Measurements from ENCODE around the gene MARCHF2. TPM values are rescaled to one million over a fixed set of nuclear protein-coding genes. Genes with fewer than 3 reads are reported as not detected.

MARCHF2 gene
- total and polyA plus RNA-seq, 2 donors (not counting 3 experiments of a cell fraction or from before 2014, with no cell fraction given): 43.5 to 91.9 TPM

DNA sequence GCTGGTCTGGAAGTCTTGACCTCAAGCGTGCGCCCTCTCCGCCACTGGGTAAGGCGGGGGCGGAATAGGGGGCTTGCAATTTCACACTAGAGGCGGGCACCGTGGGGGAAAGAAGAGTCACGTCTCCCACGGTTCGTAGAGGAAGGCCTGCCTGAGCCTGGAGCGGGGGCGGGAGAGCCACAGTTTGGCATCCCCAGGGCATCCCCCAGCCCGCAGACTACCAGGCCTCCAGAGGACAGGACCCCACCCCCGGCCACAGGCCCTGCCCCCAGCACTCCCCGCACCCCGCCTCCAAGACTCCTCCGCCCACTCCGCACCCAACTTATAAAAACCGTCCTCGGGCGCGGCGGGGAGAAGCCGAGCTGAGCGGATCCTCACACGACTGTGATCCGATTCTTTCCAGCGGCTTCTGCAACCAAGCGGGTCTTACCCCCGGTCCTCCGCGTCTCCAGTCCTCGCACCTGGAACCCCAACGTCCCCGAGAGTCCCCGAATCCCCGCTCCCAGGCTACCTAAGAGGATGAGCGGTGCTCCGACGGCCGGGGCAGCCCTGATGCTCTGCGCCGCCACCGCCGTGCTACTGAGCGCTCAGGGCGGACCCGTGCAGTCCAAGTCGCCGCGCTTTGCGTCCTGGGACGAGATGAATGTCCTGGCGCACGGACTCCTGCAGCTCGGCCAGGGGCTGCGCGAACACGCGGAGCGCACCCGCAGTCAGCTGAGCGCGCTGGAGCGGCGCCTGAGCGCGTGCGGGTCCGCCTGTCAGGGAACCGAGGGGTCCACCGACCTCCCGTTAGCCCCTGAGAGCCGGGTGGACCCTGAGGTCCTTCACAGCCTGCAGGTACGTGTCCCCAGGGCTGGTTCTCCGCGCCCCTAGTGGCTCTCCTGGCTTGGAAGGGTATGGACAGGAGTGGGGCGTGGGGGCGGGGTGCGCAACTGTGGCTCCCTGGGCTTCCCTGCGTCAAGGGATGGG is 49.0 kb upstream of the MARCHF2 start, which contains the start of gene ANGPTL4:
Gene ANGPTL4 (plus strand): TSS at position 353 of the 969 bp plus-strand sequence. CDS start 167 bp downstream, at position 520.
- no peaks in the 10 kb centered on the region for H3K9me1 ChIP-seq (replicated peaks; ENCODE audit: control insufficient read depth, extremely low read depth, insufficient read depth, low read length)
- ChIA-PET POLR2A (interaction anchor here (1.0 kb wide), 1 partner anchor 9 kb away, joined by 4 read pairs; no protein-coding TSS in a partner anchor), CTCF (interaction anchor here (1.1 to 3.5 kb wide), 8 partner anchors 10 to 150 kb away, joined by 3 to 36 read pairs (median 4); partner anchors contain the start of genes RAB11B and ZNF414)
- BruUV-seq (replicated peaks): TSS peak; percentile 79
- no peaks in the 10 kb centered on the region for H3K9me3 ChIP-seq (replicated peaks; ENCODE audit: control insufficient read depth, insufficient read depth, low read length)
- H4K20me1 ChIP-seq (replicated peaks; ENCODE audit: control insufficient read depth, extremely low read depth, insufficient read depth, low read length): no peaks in the 10 kb centered on the region
- peak within 1 kb of the TSS; percentile 29 for H3K9ac ChIP-seq (replicated peaks; ENCODE audit: extremely low read depth, insufficient read depth, low read length)
- peaks cover 34% of the 10 kb centered on the region for H3K4me1 ChIP-seq (ENCODE audit: control insufficient read depth, extremely low read depth, insufficient read depth, low read length)
- peak within 1 kb of the TSS; percentile 78 for H3K4me2 ChIP-seq (ENCODE audit: insufficient read depth, low read length)
- H3K4me3 ChIP-seq (replicated peaks in 1 of 3; ENCODE audit: insufficient read depth in 1 of 3, low read depth in 1 of 3, low read length in 3 of 3): peak within 1 kb of the TSS; percentile 32 to 51 (median 51)
- intact Hi-C loops (cut with micrococcal nuclease) (loop anchor here (2.0 kb wide), 1 partner anchor 81 kb away; the partner anchor contains the start of gene HNRNPM), dilution Hi-C loops (cut with MboI; ENCODE audit: extremely low pct_ligation_motif_present, low sequenced_read_pairs) (no loop called here)
- no peaks in the 10 kb centered on the region for H3K36me3 ChIP-seq (ENCODE audit: control insufficient read depth in 2 of 2, extremely low read depth in 1 of 2, insufficient read depth in 2 of 2, low read length in 2 of 2)
- H2AFZ ChIP-seq (ENCODE audit: low read depth, low read length): peak within 1 kb of the TSS; percentile 76
- H3K27me3 ChIP-seq (ENCODE audit: control insufficient read depth in 2 of 2, insufficient read depth in 2 of 2, low read length in 2 of 2): no peaks in the 10 kb centered on the region
- FAIRE-seq (peak; percentile 73), DNase-seq (ENCODE audit: low read depth, low spot score) (peak; percentile 68)
- peak within 1 kb of the TSS; percentile 68 for H3K27ac ChIP-seq (ENCODE audit: insufficient read depth, low read depth, low read length)
- TF ChIP-seq POLR2AphosphoS5 (IDR thresholded peaks at IDR 0.05; ENCODE audit: insufficient read depth, low read depth, low read length): peak; percentile 72
- no peak for TF ChIP-seq GATA2 (IDR thresholded peaks at IDR 0.05; ENCODE audit: insufficient read depth, insufficient read length, low read depth, low read length)
- no peak for TF ChIP-seq MYC (IDR thresholded peaks at IDR 0.05; ENCODE audit: low read depth, low read length)
- TF ChIP-seq, protein P1, sequence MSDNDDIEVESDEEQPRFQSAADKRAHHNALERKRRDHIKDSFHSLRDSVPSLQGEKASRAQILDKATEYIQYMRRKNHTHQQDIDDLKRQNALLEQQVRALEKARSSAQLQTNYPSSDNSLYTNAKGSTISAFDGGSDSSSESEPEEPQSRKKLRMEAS (IDR thresholded peaks at IDR 0.05; ENCODE audit: insufficient read depth, insufficient read length): no peak
- TF ChIP-seq, protein P2, sequence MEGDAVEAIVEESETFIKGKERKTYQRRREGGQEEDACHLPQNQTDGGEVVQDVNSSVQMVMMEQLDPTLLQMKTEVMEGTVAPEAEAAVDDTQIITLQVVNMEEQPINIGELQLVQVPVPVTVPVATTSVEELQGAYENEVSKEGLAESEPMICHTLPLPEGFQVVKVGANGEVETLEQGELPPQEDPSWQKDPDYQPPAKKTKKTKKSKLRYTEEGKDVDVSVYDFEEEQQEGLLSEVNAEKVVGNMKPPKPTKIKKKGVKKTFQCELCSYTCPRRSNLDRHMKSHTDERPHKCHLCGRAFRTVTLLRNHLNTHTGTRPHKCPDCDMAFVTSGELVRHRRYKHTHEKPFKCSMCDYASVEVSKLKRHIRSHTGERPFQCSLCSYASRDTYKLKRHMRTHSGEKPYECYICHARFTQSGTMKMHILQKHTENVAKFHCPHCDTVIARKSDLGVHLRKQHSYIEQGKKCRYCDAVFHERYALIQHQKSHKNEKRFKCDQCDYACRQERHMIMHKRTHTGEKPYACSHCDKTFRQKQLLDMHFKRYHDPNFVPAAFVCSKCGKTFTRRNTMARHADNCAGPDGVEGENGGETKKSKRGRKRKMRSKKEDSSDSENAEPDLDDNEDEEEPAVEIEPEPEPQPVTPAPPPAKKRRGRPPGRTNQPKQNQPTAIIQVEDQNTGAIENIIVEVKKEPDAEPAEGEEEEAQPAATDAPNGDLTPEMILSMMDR (IDR thresholded peaks at IDR 0.05; ENCODE audit: extremely low read depth in 1 of 2, insufficient read depth in 1 of 2, low read depth in 1 of 2, low read length in 2 of 2): peak; percentile 25 to 42
- no peak for TF ChIP-seq EZH2 (IDR thresholded peaks at IDR 0.05; ENCODE audit: borderline replicate concordance, low read depth, low read length, severe bottlenecking)
- TF ChIP-seq POLR2A (IDR thresholded peaks at IDR 0.05; ENCODE audit: low read depth, low read length): peak; percentile 97
- TF ChIP-seq FOS (IDR thresholded peaks at IDR 0.05; ENCODE audit: borderline replicate concordance, insufficient read depth, low read length): no peak
- TF ChIP-seq JUN (IDR thresholded peaks at IDR 0.05; ENCODE audit: borderline replicate concordance, insufficient read depth, insufficient read length, low read depth): no peak
- H3K79me2 ChIP-seq (ENCODE audit: control insufficient read depth, insufficient read depth, low read length): no peaks in the 10 kb centered on the region
